ENCODE data around the gene PAFAH1B1. TPM values are rescaled to one million over a fixed set of nuclear protein-coding genes. Genes with fewer than 3 reads are reported as not detected.
"Not testable (repeated sequence)": the region's sequence is repeated elsewhere in the genome, so short reads cannot be mapped to it uniquely, and the experiment has no call there.

The PAFAH1B1 gene
- total RNA-seq, 1 experiment from 2014 or later, result 114 TPM

DNA sequence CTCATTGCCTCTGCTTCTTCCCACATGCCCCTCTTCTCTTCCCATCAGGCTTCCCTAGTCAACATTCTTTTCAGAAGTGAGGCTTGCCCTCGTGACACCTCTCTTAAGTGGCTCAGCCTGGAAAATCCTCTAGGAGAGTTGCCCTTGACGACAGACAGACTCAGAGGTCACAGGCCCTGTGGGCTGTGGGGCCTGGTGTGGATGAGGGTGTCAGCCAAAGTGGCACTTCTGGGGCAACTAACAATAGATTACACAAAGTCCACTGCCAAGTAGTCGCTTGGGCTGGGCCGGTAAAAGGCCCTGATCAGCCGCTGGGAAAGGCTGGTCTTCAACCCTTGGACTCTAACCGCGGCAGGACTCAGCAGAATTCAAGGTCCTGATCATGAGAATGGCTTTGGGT is 48.1 kb upstream of the PAFAH1B1 start:
- Mint-ChIP-seq H3K4me3 (no peak overlapping the region), H3K36me3 (no peaks in the 10 kb centered on the region), H3K27me3 (ENCODE audit: low read depth) (0 out of 2 replicates have a peak, but pooled peaks cover 3% of the 10 kb centered on the region), H3K4me1 (no peaks in the 10 kb centered on the region), H3K27ac (0 out of 2 replicates have a peak overlapping the region, but pooled peaks have one; percentile 0), H3K9me3 (no peaks in the 10 kb centered on the region)
- ATAC-seq, result no peak
- TF ChIP-seq CTCF (IDR thresholded peaks at IDR 0.05), result no peak
- TF ChIP-seq, protein P1, sequence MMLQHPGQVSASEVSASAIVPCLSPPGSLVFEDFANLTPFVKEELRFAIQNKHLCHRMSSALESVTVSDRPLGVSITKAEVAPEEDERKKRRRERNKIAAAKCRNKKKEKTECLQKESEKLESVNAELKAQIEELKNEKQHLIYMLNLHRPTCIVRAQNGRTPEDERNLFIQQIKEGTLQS (CRISPR knock-in tag; conservative IDR thresholded peaks at IDR 0.05), result no peak
- no peak for TF ChIP-seq FOXP4 (CRISPR knock-in tag; IDR thresholded peaks at IDR 0.05)
- DNase-seq (ENCODE audit: low spot score), result no peak
- ChIA-PET CTCF (no interaction called here), POLR2A (no interaction called here)

GRCh38 chr17:2547176-2547575 is 46.3 kb upstream of the PAFAH1B1 start:
- POLR2A ChIA-PET, result no interaction called here

GRCh38 chr17:2548026-2548425 is 45.4 kb upstream of the PAFAH1B1 start:
- CTCF ChIA-PET, result interaction anchor here (0.9 to 1.4 kb wide), 4 partner anchors 10 to 1135 kb away, joined by 3 to 4 read pairs (median 4); no protein-coding TSS in a partner anchor
- POLR2A ChIA-PET; H3K36me3 Mint-ChIP-seq; ATAC-seq; H3K9me3 Mint-ChIP-seq; H3K4me3 Mint-ChIP-seq; DNase-seq (ENCODE audit: low spot score); H3K27me3 Mint-ChIP-seq (ENCODE audit: low read depth): not testable (repeated sequence)
- Mint-ChIP-seq H3K27ac (peak overlapping the region; percentile 63; the same call in 1 of the 2 replicates), H3K4me1 (peaks cover 13% of the 10 kb centered on the region)

More at GRCh38 chr17:2547176-2547575, 46.3 kb upstream of the PAFAH1B1 start:
- Mint-ChIP-seq H3K4me3 (no peak overlapping the region), H3K9me3 (no peaks in the 10 kb centered on the region), H3K4me1 (peaks cover 9% of the 10 kb centered on the region), H3K36me3 (no peaks in the 10 kb centered on the region), H3K27ac (no peak overlapping the region), H3K27me3 (ENCODE audit: low read depth) (no peaks in the 10 kb centered on the region)
- CTCF ChIA-PET, result interaction anchor here (0.6 to 1.5 kb wide), 3 partner anchors 23 to 194 kb away, joined by 3 to 4 read pairs (median 3); no protein-coding TSS in a partner anchor
- DNase-seq (ENCODE audit: low spot score), result no peak
- no peak for ATAC-seq
- TF ChIP-seq EMX1 (CRISPR knock-in tag; IDR thresholded peaks at IDR 0.05) (no peak), FOXP1 (CRISPR knock-in tag; IDR thresholded peaks at IDR 0.05; ENCODE audit: borderline replicate concordance) (no peak), ELF4 (CRISPR knock-in tag; IDR thresholded peaks at IDR 0.05; ENCODE audit: low read depth) (no peak), CREM (CRISPR knock-in tag; IDR thresholded peaks at IDR 0.05) (no peak), SP1 (CRISPR knock-in tag; conservative IDR thresholded peaks at IDR 0.05) (no peak), PRDM15 (CRISPR knock-in tag; IDR thresholded peaks at IDR 0.05) (no peak), ZNF263 (CRISPR knock-in tag; IDR thresholded peaks at IDR 0.05; ENCODE audit: low read depth) (no peak), CBFB (CRISPR knock-in tag; IDR thresholded peaks at IDR 0.05; ENCODE audit: low read depth) (no peak), MAX (CRISPR knock-in tag; IDR thresholded peaks at IDR 0.05) (no peak)
- TF ChIP-seq, protein P2, sequence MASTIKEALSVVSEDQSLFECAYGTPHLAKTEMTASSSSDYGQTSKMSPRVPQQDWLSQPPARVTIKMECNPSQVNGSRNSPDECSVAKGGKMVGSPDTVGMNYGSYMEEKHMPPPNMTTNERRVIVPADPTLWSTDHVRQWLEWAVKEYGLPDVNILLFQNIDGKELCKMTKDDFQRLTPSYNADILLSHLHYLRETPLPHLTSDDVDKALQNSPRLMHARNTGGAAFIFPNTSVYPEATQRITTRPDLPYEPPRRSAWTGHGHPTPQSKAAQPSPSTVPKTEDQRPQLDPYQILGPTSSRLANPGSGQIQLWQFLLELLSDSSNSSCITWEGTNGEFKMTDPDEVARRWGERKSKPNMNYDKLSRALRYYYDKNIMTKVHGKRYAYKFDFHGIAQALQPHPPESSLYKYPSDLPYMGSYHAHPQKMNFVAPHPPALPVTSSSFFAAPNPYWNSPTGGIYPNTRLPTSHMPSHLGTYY (CRISPR knock-in tag; IDR thresholded peaks at IDR 0.05), result no peak
- TF ChIP-seq, protein P3, sequence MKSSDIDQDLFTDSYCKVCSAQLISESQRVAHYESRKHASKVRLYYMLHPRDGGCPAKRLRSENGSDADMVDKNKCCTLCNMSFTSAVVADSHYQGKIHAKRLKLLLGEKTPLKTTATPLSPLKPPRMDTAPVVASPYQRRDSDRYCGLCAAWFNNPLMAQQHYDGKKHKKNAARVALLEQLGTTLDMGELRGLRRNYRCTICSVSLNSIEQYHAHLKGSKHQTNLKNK (CRISPR knock-in tag; IDR thresholded peaks at IDR 0.05), result no peak

All from WTC11 (cell line).